HG03575 (cell line): ENCODE data around the gene FKBP6.
"Not testable (repeated sequence)": the region's sequence is repeated elsewhere in the genome, so short reads cannot be mapped to it uniquely, and the experiment has no call there.

Experiments used
- ATAC-seq: cut with Tn5 transposase; IDR thresholded peaks from one replicate; pipeline ENCODE4 v1.9.1; 2021; ENCODE audit not compliant: unreplicated experiment, insufficient number of reproducible peaks, low FRiP score; ENCODE audit errors: extremely low read depth

FKBP6 gene, protein sequence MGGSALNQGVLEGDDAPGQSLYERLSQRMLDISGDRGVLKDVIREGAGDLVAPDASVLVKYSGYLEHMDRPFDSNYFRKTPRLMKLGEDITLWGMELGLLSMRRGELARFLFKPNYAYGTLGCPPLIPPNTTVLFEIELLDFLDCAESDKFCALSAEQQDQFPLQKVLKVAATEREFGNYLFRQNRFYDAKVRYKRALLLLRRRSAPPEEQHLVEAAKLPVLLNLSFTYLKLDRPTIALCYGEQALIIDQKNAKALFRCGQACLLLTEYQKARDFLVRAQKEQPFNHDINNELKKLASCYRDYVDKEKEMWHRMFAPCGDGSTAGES

DNA sequence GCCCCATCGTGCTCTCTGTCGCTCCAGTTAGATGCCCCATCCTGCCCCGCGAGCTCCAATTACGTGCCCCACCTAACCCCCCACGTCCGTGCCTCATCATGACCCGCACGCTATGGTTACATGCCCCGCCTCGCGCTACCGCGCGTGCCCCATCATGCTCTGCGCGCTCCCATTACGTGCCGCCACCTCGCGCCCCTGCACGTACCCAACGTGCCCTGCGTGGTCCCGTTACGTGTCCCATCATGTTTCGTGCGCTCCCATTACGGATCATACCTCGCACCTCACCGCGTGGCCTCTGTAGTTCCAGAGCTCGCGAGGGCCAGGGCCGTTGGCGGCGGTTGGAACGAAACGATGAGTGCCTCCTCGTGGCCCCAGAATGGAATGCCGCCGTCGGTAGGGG, at the start of gene FKBP6, which contains the start of gene TRIM50:
Gene FKBP6 (plus strand): TSS at position 240 of the 400 bp plus-strand sequence. CDS start 268 bp downstream, outside the sequence.
Gene TRIM50 (minus strand): TSS at position 161 of the 400 bp plus-strand sequence. CDS start 3,295 bp downstream, outside the sequence.
- ATAC-seq: not testable (repeated sequence)

DNA sequence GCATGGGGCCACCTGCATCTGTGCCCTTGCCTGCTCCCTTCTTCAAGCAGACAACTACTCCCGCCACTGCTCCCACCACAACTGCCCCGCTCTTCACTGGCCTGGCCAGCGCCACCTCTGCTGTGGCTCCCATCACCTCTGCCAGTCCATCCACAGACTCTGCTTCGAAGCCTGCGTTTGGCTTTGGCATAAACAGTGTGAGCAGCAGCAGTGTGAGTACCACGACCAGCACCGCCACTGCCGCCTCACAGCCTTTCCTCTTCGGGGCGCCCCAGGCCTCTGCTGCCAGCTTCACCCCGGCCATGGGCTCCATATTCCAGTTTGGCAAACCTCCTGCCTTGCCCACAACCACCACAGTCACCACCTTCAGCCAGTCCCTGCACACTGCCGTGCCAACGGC, 30.7 kb upstream of the FKBP6 start:
- not testable (repeated sequence) for ATAC-seq

DNA sequence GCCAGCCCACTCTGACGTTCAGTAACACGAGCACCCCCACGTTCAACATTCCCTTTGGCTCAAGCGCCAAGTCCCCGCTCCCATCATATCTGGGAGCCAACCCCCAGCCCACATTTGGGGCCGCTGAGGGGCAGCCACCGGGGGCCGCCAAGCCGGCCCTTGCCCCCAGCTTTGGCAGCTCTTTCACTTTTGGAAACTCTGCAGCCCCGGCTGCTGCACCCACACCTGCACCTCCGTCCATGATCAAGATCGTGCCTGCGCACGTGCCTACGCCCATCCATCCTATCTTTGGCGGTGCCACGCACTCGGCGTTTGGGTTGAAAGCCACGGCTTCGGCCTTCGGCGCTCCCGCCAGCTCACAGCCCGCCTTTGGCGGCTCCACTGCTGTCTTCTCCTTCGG, 30.3 kb upstream of the FKBP6 start:
- ATAC-seq: not testable (repeated sequence)

DNA sequence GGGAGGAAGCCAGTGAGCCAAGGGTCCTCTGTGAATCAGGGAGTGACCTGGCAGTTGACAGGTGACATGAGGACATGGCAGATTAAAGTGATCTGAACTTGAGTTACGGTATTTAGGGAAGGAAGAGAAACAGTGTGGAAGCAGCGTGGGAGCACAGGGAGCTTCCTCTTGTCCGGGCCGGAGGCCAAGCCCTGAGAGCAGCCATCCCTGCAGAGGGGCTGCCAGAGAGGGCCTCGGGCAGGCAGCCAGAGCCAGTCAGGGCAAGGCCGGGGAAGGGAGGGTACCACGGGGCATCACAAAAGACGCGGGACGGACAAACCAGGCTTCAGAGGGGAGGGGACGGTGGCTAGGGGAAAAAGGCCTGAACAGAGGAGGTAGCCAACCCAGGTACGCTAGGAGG, 28.1 kb upstream of the FKBP6 start:
- ATAC-seq: not testable (repeated sequence)

DNA sequence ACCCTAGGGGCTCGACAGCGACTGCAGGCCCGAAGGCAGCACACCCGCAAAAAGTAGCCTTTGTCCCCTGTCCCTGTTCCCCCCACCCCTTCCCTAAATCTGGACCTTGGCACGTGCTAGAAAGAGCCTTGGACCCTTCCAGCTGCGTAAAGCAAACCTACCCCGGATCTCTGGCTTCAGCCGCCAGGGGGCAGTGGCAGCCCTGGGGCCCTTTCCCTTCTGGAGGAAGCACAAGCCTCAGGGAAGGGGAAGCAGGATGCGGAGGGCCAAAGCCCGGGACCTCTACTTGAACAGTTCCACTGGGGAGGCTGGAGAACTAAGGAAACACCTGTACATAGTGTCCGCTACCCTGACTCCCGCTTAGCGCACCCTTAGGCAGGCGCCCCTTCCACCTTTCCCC, 26.9 kb upstream of the FKBP6 start:
- ATAC-seq: not testable (repeated sequence)

DNA sequence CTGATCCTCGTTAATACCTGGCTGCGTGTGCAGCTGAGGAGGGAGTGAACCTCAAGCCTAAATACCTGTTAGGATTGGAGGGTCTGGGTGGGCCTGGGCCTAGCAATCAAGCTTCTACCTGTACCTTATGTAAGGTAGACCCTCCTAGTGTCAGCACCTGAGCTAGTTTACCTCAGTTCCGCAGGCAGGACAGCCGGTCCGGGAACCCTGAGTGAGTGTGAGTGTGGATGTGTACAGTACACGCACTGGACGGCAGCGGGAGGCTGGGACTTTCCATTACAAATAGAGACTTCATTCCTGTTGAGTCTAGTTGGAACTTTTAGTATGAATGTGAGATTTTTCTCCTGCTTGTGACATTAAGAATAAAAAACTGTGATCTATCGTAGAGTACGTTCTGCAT, 25.1 kb upstream of the FKBP6 start:
- ATAC-seq: not testable (repeated sequence)

DNA sequence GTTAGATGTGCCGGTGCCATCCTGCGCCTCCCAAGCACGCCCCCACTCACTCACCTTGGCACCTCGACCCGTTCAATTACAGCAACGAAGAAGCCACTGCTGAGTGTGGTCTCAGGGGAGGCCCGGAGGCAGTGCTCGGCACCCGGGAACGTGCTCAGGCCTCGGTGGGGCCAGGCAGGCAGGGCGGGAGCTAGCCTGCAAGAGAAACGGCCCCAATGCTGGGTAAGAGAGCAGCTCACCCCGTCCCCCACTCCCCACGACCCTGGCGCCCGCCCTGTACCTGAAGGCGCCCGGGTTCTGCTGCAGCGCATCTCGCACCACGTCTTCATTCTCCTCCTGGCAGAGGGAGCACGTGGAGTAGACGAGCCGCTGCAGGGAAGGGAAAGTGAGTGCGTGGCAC, 24.4 kb upstream of the FKBP6 start:
- no peak for ATAC-seq

DNA sequence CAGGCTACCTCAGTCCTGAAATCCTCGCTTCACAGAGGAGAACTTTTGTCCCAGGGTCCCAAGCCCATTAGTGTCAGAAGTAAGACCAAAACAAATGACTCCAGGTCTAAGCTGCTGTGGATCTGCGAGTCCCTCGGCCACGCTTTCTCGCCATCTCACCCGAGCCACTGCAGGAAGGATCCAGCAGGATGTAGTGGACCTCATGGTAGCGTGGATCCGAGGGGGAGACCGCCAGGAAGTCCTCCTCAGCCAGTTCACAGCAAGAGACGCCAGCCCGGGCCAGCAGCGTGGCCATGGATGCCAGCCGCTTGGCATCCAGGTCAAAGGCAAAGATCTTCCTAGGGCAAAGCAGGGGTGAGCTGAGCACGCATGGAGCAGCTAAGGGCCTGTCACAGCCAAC, 23.9 kb upstream of the FKBP6 start:
- ATAC-seq: no peak

DNA sequence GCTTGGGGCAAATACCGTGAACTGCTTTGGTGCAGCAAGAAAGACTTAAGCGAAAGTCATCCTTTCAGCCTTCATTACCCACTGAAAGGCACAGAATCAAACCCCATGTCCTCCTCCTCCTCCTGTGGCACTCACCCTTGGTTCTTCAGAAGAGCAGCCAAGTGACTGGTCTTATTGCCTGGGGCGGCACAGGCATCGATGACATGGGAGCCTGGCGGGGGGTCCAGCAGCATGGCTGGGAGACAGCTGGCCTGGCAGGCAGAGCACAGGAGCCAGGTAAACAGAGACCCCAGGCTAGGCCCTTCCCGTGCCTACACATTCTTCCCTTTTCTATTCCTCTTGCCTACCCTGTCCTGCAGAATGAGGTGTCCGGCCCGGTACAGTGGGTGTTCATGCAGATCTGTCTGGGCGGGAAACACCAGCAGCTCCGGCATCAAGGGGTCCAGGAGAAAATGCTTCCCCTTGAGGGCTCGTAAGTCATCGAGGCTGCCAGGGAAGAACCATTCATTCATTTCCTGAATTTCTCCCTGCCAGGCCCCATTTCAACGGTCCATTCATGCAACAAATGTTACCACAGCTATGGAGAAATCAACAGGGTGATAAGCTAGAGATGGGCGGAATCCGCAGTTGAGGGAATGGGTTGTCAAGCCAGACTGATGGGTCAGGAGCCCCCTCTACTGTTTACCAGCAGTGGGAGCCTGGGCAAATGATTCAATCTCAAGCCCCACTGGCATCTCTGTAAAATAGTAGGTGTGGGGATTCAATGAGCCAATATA, 23.2 kb upstream of the FKBP6 start:
- not testable (repeated sequence) for ATAC-seq

DNA sequence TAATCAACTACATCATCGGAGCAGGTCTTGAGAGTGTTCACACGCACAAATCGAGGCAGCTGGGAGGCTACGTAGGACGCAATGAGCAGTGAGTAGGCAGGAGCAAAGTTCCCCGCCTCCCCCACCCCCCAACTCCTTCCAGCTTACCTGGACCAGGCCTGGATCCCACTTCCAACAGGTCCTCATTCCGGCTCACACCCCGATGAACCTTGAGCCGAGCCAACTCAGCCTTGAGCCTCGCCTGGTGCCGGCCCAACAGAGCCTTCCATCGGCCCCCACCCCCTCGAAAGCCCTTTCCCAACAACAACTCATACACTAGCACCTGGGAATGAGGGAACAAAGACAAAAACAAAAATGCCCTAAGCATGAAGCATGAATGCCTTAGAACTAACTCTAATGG, 20.5 kb upstream of the FKBP6 start:
- no peak for ATAC-seq

DNA sequence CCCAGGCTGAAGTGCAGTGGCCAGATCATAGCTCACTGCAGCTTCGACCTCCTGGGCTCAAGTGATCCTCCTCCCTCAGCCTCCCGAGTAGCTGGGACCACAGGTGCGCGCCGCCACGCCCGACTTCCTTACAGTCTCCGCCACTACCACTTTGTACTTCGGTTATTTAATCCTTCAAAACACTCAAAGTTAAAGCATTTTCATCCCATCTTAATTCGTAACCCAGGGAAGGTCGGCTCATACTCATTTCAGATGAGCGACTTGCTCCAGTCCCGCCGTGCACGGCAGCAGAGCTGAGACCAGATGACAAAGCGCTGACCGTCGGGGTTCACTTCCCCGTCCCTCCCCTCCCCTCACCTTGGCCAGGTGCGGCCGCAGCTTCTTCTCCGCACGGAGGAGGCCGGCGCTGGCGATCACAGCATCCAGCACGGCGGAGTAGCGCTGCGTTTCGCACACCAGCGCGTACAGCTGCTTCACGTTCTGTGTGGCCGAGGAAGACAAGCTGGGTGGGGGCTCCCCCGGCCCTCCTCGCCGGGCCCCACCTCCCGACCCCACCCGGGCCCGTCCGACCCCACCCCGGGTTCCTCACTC, 19.8 kb upstream of the FKBP6 start:
- no peak for ATAC-seq

DNA sequence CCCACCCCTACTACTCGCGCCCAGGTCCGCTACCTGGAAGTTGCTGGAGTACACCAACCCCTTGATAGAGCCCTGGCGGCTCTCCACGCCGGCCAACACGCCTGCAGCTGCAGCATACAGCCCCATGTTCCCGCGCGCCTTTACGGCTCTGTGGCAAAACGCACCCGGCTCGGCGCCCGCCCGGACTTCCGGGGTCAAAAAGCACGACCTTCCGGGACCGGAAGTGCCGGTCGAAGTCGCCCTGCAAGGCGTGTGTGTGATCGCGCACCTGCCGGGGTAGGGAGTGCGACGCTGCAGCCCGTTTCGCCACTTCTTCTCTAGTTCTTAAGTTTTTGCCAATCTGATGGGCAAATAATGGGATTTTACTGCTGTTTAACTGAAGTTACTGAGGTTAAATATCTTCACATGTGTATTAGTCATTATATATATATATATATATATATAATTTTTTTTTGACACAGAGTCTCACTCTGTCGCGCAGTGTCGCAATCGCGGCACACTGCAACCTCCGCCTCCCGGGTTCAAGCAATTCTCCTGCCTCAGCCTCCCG, 19.2 kb upstream of the FKBP6 start, which contains the start of gene NSUN5:
Gene NSUN5 (minus strand): TSS at position 162 of the 550 bp plus-strand sequence. CDS start 36 bp downstream, at position 126.
- ATAC-seq: no peak

DNA sequence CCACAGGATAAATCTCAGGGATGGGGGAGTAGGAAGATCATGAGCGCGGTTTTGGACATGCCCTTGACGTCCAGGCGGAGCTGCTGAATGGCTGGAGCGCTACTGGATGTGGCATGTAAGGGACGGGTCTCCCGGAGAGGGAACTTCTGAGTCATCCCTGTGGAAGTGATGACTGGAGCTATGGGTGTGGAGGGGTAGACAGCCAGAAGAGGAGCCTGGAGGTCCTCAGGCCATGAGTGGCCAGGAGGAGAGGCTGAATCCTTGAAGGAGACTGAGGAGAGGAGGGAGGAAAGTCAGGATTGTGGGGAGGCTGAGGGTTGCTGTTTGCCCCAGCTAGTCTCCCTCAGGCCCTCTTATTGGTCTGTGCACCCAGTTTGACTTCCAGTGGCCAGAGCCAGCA, 16.5 kb upstream of the FKBP6 start:
- ATAC-seq: not testable (repeated sequence)

DNA sequence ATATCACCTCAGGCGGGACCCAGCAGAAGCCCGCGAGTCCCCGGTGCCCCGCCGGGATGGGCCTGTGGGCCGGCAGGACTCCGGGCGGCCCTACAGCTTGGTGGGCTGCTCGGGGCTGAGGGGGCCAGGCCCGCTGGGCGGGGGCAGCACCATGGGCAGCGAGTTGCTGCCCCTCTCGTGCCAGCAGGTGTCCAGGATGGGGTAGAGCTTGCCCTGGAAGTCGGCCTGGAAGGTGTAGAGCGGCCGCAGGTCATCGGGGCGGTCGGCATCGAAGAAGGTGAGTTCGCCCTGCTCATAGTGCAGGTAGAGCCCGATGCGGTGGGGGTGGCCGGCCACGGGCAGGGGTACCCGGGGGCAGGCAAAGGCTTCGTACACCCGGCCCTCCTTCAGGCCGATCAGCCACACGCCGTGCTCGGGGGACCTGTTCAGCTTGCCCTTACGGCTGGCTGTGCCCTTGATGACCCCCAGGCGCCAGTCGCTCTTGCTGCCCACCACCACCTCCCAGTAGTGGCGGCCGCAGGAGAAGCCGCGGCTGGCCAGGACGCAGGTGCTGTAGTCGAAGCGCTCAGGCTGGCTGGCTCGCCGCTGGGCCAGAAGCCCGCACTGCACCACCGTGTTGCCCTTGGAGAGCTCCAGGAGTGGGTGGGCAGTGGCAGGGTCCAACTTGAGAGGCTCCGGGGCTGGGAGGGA, 15.0 kb upstream of the FKBP6 start:
- no peak for ATAC-seq

DNA sequence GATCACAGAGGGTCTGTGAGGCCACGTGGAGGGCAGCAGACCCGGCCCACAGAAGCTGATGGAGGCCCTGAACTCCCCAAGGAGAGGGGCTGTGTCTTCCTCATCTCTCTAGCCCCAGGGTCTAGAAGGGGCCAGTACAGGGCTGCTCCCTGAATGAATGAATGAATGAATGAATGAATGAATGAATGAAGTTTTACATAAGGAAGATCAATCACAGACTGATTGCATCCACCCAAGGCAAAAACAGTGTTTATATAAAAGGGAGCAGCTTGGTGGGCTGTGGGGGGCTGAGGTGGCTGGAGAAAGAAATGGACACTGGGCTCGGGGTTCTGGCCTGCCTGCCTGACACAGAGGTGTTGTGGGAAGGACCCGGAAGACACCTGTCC, 14.4 kb upstream of the FKBP6 start:
- no peak for ATAC-seq

DNA sequence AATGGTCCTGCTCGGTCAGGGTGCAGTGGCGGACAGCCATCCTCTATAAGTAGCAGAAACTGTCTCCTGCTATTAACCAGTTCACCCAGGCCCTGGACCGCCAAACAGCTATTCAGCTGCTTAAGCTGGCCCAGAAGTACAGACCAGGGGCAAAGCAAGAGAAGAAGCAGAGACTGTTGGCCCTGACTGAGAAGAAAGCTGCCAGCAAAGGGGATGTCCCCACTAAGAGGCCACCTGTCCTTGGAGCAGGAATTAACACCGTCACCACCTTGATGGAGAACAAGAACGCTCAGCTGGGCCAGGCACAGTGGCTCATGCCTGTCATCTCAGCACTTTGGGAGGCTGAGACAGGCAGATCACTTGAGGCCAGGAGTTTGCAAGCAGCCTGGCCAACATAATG, 13.7 kb upstream of the FKBP6 start:
- ATAC-seq: no peak

DNA sequence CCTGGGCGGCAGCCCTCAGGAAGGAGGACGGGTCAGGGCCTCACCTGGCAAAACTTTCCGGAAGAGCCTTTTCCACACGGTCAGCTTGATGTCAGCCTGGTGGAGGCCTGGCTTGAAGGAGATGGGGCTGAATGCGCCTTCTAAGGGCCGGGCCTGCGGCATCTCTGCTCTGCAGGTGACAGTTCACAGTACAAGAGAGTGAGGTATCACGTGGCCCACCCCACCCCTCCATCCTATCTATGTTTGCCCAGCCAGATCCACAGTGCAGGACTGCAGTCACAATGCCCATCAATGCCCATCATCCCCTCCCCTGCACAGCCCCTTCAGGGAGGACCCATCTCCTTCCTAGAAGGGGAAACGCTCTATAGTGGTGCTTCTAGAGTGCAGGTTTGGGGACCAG, 11.4 kb upstream of the FKBP6 start:
- no peak for ATAC-seq

DNA sequence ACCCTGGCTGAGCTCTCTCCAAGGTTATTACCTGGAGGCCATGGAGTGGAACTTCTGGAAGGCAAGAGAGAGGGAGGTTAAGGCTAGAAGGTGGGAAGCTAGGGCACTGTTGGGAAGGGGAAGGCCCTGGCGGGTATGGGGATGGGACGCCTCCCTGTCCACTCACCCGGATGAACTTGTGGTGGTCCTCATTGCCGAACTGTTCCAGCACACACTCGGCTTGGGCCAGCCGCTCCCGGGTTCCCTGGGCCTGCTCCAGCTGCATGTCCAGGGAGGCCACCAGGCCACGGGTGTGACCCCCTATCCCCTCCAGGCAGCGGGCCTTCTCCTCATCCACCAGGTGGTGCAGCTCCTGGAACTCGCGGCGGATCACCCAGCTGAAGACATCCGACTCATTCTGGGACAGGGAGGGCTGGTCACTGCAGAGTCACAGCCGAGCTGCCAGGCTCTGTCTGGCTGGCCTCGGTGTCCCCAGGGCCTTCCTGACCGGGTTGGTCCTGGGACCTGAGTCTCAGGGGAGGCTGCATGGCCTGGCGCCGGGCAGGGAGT, 9.2 kb upstream of the FKBP6 start:
- ATAC-seq: not testable (repeated sequence)

DNA sequence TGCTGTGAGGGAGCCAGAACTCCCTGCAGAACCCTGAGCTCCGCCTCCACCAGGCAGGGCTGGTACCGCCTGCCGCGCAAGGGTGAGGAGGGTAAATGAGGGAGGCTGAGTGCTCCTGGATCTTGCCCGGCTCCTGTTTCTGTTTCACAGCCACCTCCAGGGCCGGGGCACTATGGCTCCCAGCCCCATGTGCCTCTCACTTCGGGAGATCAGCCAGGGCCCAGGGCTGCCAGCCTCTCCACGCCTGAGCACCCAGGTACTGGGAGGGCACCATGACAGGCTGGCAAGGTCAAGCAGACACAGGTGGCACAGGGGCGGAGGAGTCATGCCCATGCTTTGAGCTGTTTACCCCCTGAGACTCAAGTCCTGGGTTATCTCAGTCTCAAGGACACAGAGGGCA, 8.4 kb upstream of the FKBP6 start:
- not testable (repeated sequence) for ATAC-seq
